GM19467 (cell line): ENCODE results near the gene SYNCRIP.
A peak's percentile ranks its signal among the peaks of the same experiment; 100 is the strongest.
"Not testable (repeated sequence)": the region's sequence is repeated elsewhere in the genome, so short reads cannot be mapped to it uniquely, and the experiment has no call there.

ENCODE experiments used
- ATAC-seq: cut with Tn5 transposase; IDR thresholded peaks from one replicate; pipeline ENCODE4 v1.9.1; 2021; ENCODE audit warnings: mild to moderate bottlenecking, moderate library complexity; ENCODE audit not compliant: unreplicated experiment

The SYNCRIP gene

DNA sequence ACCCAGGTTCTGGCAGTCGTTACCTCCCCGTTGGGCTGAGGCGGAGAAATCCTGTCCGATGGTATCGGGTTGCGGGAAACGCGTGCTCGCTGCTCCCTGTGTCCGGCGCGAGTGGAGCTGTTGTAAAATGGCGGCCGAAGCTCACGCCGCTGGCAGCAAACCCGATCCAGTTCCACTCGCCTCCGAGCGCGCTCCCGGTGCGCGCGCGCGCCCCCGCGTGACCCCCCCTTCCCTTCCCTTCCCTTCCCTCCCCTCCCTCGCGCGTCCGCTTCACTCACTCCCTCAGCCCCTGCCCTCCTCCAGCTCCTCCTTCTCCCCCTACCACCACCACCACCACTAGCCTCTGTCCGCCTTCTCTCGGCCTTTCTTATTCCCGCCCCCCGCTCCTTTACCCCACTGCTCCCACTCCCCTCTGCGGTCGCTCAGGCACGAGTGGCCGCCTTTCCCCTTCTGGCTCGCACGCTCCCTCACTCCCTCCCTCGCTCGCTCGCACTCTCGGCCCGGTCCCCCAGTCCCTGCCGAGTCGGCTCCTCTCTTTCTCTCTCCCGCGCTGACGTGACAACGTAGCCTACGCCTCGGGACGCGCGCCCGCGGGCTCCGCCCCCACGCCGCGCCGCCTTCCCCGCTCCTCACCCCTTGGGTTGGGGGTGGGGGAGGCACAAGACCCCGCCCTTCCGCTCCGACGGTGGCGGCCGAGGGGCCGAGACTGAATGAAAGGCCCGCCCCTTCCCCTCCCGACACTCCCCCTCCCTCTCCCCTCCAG, at the start of gene SYNCRIP:
Gene SYNCRIP (minus strand): TSS at position 113 of the 763 bp plus-strand sequence. CDS start 1,447 bp downstream, outside the sequence.
- peak; percentile 81 for ATAC-seq

DNA sequence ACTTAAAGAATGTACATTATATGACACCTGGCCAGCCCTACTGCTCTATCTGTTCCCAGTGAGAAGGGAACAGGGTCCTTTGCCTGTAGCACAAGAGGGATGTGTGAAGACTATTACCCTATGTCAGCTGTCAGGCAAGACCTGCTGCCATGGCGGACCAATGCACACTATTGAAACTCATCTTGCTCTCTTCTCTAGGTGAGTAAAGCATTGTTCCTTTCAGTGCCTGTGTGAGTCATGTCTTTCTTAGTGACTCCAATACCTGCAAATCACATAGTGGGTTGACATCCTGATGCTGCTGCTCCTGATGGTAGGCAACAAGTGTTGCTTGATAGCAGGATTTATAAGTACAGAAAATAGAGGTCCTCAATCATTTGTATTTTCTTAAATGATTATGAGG, 48.8 kb upstream of the SYNCRIP start:
- ATAC-seq, result no peak

DNA sequence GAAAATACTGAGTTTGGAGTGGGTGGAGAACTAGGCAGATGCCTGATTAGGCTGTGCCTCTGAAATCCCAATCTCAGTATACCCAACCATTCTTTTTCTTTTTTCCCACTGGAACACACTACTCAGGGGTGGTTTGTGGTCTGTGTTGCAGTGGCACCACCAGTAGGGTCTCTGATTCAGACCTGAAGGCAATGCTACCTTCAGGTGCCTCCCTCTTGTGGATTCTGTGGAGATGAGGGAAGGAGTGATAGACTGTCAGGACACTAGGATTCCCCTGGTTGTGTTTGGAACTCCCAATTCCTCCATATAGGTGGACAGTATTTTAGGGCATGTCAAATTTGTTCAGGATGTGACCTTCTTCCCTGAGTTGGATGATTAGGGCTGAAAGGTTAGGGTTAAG, 47.4 kb upstream of the SYNCRIP start:
- ATAC-seq, result no peak

DNA sequence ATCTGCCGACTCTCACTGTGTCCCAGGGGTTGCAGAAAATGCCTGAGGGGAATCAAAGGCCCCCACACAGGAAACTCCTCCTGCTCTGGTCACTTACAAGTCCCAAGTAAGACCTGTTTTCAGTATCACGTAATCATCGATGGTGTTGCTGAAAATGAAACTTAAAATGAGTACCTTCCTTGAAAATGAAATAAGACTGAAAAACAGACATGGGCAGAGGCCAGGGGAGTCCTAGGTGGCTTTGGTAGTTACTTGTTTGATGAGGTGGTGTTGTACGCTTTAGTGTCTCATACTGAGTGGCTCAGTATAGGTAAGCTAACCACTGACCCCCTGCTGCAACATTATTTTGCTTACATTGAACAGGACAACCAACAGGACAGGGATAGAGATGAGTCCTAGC, 43.0 kb upstream of the SYNCRIP start:
- ATAC-seq, result peak; percentile 93

DNA sequence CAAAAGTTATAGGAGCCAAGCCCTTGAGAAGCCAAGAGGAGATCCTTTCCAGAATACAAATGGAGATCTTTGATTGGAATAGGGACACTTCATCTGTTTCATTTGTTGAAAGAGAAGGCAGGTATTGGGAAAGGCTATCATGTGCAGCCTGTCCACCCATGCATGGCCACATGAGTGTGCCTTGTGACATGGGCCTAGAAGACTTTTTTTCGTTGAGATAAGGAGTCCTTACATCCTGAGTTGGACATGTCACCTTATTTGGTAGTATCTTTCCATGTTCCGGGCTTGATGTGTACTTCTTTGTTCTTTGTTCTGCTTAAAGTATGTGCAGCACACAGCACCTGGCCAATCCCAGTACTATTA, 42.1 kb upstream of the SYNCRIP start:
- no peak for ATAC-seq

DNA sequence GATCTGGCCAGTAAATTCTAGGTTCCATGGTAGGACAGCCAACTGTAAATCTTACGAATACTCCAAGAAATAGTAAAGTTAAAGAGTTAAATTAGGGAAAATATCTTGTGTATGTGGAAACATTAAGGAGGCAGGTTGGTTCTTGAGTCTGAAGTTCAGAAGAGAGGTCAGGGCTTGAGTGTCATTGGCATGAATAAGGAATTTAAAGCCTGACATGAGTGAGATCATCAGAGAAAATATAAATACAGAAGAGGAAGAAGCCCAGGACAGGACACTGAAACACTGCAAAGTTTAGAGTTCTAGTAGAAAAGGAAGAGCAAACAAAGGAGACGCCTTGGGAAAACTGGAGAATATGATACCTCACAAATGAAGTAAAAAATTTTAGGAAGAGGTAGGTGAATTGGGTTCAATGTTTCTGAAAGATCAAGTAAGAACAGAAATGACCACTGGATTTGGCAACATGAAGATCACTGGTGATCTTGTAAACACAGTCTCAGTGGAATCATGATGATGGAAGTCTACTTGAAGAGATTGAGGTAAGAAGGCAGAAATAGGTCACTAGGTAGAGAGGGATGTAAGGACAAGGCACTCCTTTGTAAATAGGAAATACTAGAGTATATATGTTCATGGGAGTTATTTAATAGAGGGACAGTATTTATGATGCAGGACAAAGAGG, 41.6 kb upstream of the SYNCRIP start:
- ATAC-seq, result no peak

DNA sequence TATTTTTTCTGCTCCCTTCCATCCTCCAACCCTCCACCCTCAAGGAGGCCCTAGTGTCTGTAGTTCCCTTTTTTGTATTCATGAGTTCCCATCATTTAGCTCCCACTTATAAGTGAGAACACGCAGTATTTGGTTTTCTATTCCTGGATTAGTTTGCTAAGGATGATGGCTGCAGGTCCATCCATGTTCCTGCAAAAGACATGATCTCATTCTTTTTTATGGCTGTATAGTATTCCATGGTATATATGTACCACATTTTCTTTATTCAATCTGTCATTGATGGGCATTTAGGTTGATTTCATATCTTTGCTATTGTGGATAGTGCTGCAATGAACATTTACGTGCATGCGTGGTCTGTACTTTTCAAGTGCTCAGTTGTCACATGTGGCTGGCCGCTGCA, 39.2 kb upstream of the SYNCRIP start:
- ATAC-seq, result not testable (repeated sequence)

DNA sequence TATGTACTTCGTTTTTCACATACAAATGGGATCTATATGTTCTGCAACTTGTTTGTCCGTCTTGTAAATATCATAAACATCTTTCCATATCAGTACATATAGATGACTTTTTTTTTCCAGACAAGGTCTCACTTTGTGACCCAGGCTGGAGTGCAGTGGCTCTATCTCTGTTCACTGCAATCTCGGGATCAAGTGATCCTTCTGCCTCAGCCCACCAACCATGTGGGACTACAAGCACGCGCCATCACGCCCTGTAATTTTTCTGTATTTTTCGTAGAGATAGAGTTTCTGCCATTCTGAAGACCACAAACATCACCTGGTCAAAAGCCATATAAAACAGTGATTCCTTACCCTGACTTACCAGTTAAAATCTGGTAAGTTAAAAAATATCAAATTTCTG, 37.7 kb upstream of the SYNCRIP start:
- no peak for ATAC-seq

DNA sequence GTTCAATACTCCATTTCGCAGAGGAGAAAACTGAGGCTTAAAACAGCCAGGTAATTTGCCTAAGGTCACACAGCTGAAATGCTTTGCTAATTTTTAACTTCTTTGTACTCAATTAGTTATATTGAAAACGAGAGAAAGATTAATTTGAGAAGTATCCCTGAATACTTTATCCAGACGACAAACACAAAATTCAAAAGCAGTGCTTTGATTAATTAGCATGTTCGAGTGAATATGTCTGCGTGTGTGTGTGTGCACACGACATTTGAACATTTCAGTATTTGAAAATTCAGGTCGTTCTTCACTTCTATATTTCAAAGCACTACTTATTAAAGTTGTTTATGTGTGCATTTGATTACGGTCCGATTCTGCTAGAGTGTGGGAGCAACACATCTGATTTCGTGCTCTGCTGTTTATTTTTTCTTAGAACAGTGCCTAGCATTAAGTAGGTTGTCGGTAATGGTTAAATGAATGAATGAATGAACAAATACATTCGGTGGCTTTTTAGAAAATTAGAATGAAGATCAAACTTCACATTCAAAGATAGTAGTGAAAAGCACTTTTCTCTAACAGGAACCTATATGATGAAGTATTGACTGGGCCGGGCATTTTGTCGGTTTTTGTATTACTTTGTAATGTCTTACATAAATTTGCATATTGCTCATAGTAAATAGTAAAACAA, 36.9 kb upstream of the SYNCRIP start:
- no peak for ATAC-seq

DNA sequence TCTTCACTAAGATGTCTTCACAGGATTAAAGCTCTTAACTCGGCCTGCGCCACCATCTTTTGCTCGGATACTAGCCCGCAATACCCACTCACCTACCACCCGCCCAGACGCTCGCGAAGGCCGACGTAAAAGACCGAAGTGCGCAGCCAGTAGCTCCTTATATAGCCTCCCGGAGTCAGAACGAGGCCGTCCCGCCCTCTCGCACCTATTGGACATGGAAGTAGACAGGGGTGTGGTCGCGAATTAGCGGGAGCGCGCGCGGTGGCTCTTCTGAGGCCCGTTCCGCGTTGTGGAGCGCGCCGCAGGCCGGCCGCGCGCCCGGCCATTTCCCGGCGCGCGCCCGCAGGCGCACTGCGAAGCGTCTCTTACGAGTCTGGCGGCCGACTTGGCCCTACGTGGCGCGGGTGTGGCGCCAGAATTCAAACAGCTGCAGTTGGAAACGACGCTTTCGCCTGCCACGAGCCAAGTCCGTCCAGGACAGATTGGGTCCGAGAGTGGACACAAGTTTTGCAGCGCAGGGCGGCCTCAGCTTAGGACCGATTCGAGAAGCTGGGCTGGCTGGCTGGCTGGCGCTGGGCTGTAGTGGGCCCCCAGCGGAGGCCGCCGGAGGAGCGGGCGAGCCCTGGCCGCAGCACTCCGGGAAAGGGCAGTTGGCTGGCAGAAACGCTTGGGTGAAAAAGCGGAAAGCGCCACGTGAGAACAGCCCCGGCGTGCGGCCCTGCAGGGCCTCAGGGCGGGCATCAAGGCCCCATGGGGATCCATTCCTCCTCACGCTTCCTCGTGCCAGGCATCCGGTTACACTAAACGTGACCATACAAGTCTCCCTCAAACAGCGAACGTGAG, 36.1 kb upstream of the SYNCRIP start:
- peak; percentile 82 for ATAC-seq

DNA sequence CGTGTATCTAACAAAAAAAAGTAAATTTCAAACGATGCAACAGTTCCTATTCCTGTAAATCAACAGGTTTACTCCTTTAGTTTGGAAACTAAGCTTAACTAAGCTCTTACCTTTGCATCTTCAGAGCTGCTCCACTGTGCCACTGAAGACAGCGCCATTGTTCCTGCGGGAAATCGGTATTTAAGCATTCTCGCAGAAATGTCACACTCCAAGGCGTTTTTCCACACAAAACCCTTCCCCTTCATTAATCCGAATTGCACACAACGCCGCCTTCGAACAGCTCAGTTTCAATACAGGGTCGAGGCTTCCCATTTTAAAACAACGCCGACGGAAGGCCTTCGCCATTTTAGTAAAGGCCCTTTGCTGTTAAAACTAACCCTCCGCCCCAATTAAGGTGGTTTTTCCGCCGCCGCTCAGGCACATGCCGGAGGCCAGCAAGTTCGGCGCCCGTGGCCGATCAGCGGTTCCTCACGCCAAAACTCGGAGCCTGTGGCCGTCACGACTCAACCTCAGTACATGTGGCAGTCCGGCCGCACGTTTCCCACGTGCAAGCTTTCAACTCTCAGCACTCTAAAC, 35.4 kb upstream of the SYNCRIP start:
- peak; percentile 8 for ATAC-seq

DNA sequence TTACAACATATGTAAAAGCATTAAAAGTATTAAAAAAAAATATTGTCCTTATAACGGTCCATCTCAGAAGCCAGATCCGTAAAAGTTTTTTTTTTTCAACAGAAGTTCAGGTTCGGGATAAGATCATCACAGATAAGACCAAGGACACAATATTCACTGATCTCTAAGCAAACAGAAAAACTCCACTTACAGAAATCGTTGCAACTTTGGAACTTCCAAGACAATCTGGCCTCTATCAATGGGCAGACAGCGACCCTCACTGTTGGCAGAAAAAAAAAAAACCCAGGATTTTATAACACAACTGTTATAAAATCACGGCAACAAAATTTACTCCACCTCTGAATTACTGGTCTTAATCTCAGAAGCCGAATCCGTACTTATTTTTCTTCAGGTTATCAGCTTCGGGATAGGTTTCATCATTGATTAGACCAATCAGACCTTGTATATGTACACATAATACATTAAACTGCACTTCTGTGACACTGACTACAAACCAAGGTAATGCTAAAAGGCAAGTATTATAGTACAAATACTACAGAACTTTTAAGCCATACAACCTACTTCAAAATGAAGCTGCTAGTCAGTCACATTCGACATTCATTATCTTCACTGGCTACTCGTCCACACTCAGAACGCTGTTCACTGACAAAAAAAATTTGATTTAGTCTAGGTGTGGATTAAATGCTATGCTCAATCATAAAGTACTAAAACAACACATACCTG, 34.7 kb upstream of the SYNCRIP start:
- no peak for ATAC-seq

DNA sequence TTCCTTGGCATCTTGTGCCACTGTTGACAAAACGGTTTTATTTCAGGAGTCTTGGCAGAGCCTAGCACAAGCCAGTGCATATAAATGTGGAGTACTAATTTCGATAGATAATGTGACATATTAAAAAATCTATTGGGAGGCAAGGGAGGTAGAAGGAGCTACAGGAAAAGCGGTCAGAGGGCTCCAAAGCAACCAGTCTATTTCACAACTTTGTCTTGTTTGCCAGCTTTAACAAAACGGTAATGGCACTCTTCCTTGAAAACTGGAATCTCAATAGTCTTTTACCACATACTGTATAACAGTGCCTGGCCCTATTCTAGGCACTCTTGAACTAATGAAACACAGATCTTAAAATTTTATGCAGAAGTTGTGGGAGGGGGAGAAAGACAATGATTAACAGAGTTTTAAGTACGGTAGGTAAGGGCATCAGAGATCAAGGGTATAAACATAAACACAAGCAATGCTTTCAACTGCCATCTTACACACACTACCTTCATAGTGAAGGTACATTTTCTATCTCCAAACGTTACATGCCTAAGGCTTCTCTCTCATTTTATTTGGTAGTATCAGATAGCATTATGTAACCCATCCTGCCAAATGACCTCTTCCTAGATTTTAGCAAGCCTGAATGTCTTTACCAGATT, 33.5 kb upstream of the SYNCRIP start:
- no peak for ATAC-seq

DNA sequence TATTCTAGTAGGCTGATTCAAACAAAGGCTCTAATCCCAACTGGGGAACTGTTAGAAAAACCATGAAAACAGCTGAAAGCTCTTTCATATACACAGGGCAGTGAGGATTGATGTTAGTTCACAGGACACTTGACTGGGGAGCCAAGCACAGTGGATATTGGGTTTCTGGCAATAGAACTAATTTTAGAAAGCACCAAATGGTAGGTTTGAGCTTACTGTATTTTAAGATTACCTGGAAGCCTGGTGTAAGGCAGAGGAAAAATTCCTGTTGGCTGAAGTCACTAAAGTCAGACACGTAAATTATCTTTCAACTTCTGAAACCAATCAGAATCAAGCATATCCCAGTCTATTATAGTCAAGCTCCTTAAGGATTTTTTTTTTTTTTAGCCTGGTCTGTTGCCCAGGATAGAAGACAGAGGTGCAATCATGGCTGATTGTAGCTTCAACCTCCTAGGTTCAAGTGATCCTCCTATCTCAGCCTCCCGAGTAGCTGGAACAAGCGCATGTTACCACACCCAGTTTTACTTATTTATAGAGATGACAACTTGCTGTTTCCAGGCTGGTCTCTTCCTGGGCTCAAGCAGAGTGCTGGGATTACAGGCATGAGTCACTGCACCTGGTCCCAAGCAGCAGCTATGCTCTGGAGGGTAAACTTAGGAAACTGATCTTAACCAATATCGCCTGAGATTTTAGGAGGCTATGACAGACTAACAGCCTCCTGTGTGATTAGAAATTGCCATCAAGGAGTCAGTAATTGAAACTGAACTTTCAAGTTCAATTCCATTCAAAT, 32.5 kb upstream of the SYNCRIP start:
- no peak for ATAC-seq

DNA sequence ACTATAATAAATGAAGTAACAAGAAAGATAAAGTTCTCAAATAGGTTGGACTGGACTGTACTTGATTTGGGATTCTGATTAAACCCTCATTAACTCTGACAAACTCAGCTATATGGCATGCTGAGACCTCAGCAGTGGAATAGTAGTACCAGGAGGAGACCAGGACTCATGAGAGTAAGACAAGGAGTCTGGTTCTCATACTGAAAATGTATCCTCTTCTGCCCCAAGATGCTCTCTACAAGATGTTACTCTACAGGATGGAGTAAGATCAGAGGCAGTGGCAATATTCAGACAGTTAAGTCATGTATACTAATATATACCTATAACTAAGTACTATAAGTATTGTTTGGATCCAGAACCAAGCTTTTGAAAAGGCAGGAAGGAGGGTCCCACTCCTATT, 31.9 kb upstream of the SYNCRIP start:
- no peak for ATAC-seq

DNA sequence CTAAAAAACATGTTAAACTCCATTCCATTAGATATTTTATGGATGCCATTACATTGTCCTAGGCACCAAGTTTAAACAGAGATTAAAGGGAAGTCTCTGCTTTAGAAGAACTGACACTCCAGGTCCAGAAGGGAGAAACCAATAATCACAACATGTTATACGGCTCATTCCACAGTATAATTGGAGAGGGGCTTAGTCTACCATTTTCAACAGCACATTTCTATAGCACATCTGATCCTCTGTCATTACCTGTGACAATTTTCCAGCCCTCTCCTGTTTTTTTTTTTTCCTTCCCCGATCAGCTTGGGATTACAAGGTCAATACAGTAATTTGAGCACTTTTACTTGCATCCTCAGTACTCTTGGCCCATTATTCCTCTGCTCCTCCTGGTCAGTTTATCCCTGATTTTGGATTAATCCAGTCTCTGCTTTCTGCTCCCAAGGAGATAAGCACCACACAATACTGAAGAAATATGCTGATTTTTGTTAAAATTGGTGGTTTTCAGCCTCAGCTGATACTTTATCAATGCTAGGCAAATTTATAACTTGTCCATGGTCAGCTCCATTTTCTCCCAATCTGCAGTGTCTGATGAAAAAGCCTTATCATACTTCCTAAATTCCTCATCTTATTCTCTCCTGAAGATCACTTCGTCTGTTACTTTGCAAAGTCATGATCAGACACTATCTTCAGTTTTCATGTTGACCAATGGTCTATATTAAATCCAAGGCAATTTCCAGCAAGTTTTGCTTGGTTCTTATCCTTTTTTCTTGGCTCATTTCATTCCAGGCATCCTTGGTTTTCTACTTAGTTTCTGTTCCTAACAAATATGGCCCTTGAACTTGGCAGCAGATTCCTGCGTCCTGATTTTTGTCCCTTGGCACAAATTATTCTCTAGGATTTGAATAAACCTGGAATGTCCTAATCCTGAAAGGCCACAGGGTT, 30.8 kb upstream of the SYNCRIP start:
- no peak for ATAC-seq

DNA sequence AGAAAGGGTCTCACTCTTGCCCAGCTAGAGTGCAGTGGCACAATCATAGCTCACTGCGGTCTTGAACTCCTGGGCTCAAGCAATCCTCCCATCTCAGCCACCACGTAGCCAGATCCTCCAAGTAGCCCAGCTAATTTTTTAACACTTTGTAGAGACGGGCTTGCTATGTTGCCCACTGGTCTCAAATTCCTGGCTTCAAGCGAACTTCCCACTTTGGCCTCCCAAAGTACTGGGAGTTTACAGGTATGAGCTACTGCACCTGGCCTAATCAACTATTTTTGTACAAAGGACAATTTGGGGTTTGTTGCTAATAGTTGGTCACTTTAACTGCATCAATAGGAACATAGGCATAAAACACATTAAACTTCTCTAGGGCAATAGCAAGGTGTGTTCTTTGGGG, 29.9 kb upstream of the SYNCRIP start:
- no peak for ATAC-seq

DNA sequence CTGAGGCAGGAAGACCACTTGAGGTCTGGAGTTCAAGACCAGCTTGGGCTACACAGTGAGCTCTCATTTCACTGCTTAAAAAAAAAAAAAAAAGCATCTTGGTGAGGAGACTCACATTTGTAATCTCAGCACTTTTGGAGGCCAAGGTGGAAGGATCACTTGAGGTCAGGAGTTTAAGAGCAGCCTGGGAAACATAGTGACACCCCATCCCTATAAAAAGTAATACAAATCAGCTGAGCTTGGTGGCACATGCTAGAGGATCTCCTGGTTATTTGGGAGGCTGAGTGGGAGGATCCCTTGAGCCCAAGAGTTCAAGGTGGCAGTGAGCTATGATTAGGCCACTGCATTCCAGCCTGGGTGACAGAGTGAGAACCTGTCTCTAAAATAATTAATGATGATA, 29.4 kb upstream of the SYNCRIP start:
- no peak for ATAC-seq
